SK-N-SH (cell line): Measurements from ENCODE around the gene PTGDS. TPM values are rescaled to one million over a fixed set of nuclear protein-coding genes. Genes with fewer than 3 reads are reported as not detected.

Experiments used
- CTCF ChIA-PET: fragments of 300-600, 350-600 bp; formaldehyde crosslinking; extraction: SDS; loops from one replicate; lab custom pipeline; 2021; lab: Yijun Ruan, JAX
- POLR2A ChIA-PET: fragments of 350-600 bp; sonication (Branson Sonifier 250); formaldehyde crosslinking; extraction: SDS; loops from one replicate; lab custom pipeline; 2020; ENCODE audit warnings: antibody characterized with exemption, inconsistent platforms; lab: Yijun Ruan, JAX
- DNase-seq: peaks from one replicate; pipeline ENCODE4 v3.0.0; 2012
- H2AFZ ChIP-seq: fragments of 200-600 bp; sonication (generic); 2 replicates; pipeline ENCODE4 v1.8.1; 2016; ENCODE audit warnings: antibody characterized with exemption, mild to moderate bottlenecking, low read depth
- H3F3A ChIP-seq: fragments of 200-600 bp; sonication (generic); replicated peaks from 2 replicates; pipeline ENCODE3; 2016; ENCODE audit warnings: antibody characterized with exemption, mild to moderate bottlenecking; ENCODE audit not compliant: insufficient read depth
- H3K27ac ChIP-seq, 2 experiments: fragments of 200-500 bp in 1 of 2; fragments of 200-600 bp in 1 of 2; sonication (Bioruptor generic) in 1 of 2; sonication (generic), shearing (Covaris generic) in 1 of 2; 2 replicates each; pipeline versions ENCODE4 v1.5.1 to v1.6.1; 2014 to 2016; ENCODE audit warnings: low read depth in 2 of 2, inconsistent platforms in 1 of 2, low read length in 1 of 2, mild to moderate bottlenecking in 1 of 2, mixed read lengths in 1 of 2
- H3K27me3 ChIP-seq: fragments of 200-600 bp; sonication (generic), shearing (Covaris generic); 2 replicates; pipeline ENCODE4 v1.6.1; 2016; ENCODE audit warnings: mixed run types; ENCODE audit not compliant: insufficient read depth
- H3K36me3 ChIP-seq, 2 experiments: fragments of 200-500 bp in 1 of 2; fragments of 200-600 bp in 1 of 2; sonication (Bioruptor generic) in 1 of 2; sonication (generic) in 1 of 2; replicated peaks in 1 of 2; 2 replicates each; pipeline versions ENCODE3 to v1.5.1; 2014 to 2016; ENCODE audit warnings: low read length in 1 of 2, mild to moderate bottlenecking in 1 of 2; ENCODE audit not compliant: insufficient read depth in 2 of 2, control insufficient read depth in 1 of 2
- H3K4me1 ChIP-seq, 2 experiments: fragments of 200-500 bp in 1 of 2; fragments of 200-600 bp in 1 of 2; sonication (Bioruptor generic) in 1 of 2; sonication (generic), shearing (Covaris generic) in 1 of 2; 2 replicates each; pipeline versions ENCODE4 v1.5.1 to v1.6.1; 2014 to 2016; ENCODE audit warnings: low read depth in 1 of 2, low read length in 1 of 2, mixed run types in 1 of 2; ENCODE audit not compliant: insufficient read depth in 2 of 2, control insufficient read depth in 1 of 2
- H3K4me2 ChIP-seq: fragments of 200-600 bp; sonication (generic), shearing (Covaris generic); 2 replicates; pipeline ENCODE4 v1.6.1; 2017; ENCODE audit warnings: mixed run types
- H3K4me3 ChIP-seq, 2 experiments: fragments of 200-500 bp in 1 of 2; fragments of 200-600 bp in 1 of 2; sonication (Bioruptor generic) in 1 of 2; sonication (generic), shearing (Covaris generic) in 1 of 2; 2 replicates each; pipeline versions ENCODE4 v1.5.1 to v1.8.1; 2014 to 2016; ENCODE audit warnings: low read depth in 2 of 2, inconsistent platforms in 1 of 2, low read length in 1 of 2, mild to moderate bottlenecking in 1 of 2, mixed read lengths in 1 of 2, moderate library complexity in 1 of 2
- H3K79me2 ChIP-seq: fragments of 200-600 bp; sonication (generic); 2 replicates; pipeline ENCODE4 v1.8.1; 2017; ENCODE audit warnings: mild to moderate bottlenecking; ENCODE audit not compliant: insufficient read depth
- H3K9ac ChIP-seq: fragments of 200-600 bp; sonication (generic); 2 replicates; pipeline ENCODE4 v1.6.1; 2017; ENCODE audit warnings: mixed run types
- H3K9me2 ChIP-seq: fragments of 200-600 bp; sonication (generic); 2 replicates; pipeline ENCODE4 v1.6.1; 2017; ENCODE audit warnings: mixed run types
- H3K9me3 ChIP-seq: fragments of 200-600 bp; sonication (generic); 2 replicates; pipeline ENCODE4 v1.6.1; 2017; ENCODE audit warnings: mixed run types, mild to moderate bottlenecking, moderate library complexity
- H4K20me1 ChIP-seq: fragments of 200-600 bp; sonication (generic); 2 replicates; pipeline ENCODE4 v1.6.1; 2017; ENCODE audit warnings: mild to moderate bottlenecking, mixed run types; ENCODE audit not compliant: insufficient read depth
- CHD2 ChIP-seq: fragments of 150-350 bp; IDR thresholded peaks from 2 replicates; pipeline ENCODE4 v1.6.1; 2018; ENCODE audit warnings: low read length; ENCODE audit not compliant: partially characterized antibody
- CTCF ChIP-seq: fragments of 200-600 bp; sonication (generic); IDR thresholded peaks from 2 replicates; pipeline ENCODE4 v1.6.1; 2017; ENCODE audit warnings: antibody characterized with exemption, mild to moderate bottlenecking, moderate library complexity
- ELF1 ChIP-seq: IDR thresholded peaks from 2 replicates; pipeline ENCODE4 v1.4.0; 2012
- EP300 ChIP-seq, 2 experiments: IDR thresholded peaks; 2 replicates each; pipeline versions ENCODE4 v1.4.0 to v1.6.1; 2012; ENCODE audit warnings: borderline replicate concordance in 1 of 2, low read depth in 1 of 2, low read length in 1 of 2
- FOXM1 ChIP-seq: IDR thresholded peaks from 2 replicates; pipeline ENCODE4 v1.4.0; 2012; ENCODE audit warnings: low read depth, mild to moderate bottlenecking
- GABPA ChIP-seq: IDR thresholded peaks from 2 replicates; pipeline ENCODE4 v1.4.0; 2012; ENCODE audit warnings: low read depth, mild to moderate bottlenecking
- IRF3 ChIP-seq: fragments of 150-350 bp; IDR thresholded peaks from 2 replicates; pipeline ENCODE4 v1.6.1; 2016; ENCODE audit warnings: mild to moderate bottlenecking, low read depth, low read length
- JUND ChIP-seq: IDR thresholded peaks from 2 replicates; pipeline ENCODE4 v1.4.0; 2012
- NRF1 ChIP-seq: IDR thresholded peaks from 2 replicates; pipeline ENCODE4 v1.6.1; 2012; ENCODE audit warnings: low read depth, mild to moderate bottlenecking, low read length
- RAD21 ChIP-seq: IDR thresholded peaks from 2 replicates; pipeline ENCODE4 v1.6.1; 2012; ENCODE audit warnings: mild to moderate bottlenecking, low read length
- RCOR1 ChIP-seq: fragments of 150-350 bp; IDR thresholded peaks from 2 replicates; pipeline ENCODE4 v1.6.1; 2017; ENCODE audit warnings: antibody characterized with exemption, low read length
- REST ChIP-seq: IDR thresholded peaks from 2 replicates; pipeline ENCODE4 v1.6.1; 2012; ENCODE audit warnings: mild to moderate bottlenecking, low read depth, low read length, moderate library complexity
- SIN3A ChIP-seq: IDR thresholded peaks from 2 replicates; pipeline ENCODE4 v1.6.1; 2012; ENCODE audit warnings: low read depth, mild to moderate bottlenecking, low read length, moderate library complexity, borderline replicate concordance
- SMC3 ChIP-seq: IDR thresholded peaks from 2 replicates; pipeline ENCODE4 v1.6.1; 2012; ENCODE audit warnings: low read depth, low read length, improper control_type of control experiment
- TAF1 ChIP-seq: IDR thresholded peaks from 2 replicates; pipeline ENCODE4 v1.6.1; 2012; ENCODE audit warnings: low read depth, mild to moderate bottlenecking, low read length, moderate library complexity, borderline replicate concordance
- YY1 ChIP-seq: IDR thresholded peaks from 2 replicates; pipeline ENCODE4 v1.4.0; 2012; ENCODE audit warnings: low read depth, mild to moderate bottlenecking
- WGBS: methylation state at CpG from one replicate; pipeline ENCODE4 v1.1.6; 2017; ENCODE audit warnings: low lambda C conversion rate; 5-methylcytosine and 5-hydroxymethylcytosine counted together
- polyA plus RNA-seq, 3 experiments: library from polyadenylated mRNA; depleted of rRNA; stranded (reverse); fragments of >200 nt; gene quantifications; 2 replicates each; pipeline ENCODE4 v1.2.3, GENCODE V29; 2012

Gene PTGDS
- polyA plus RNA-seq, 1 of the 3 experiments (the other 2 are of a cell fraction), result not detected

- no peak for TF ChIP-seq SIN3A
- no peak for TF ChIP-seq CTCF
- TF ChIP-seq JUND, result no peak
These were observed 30.0 kb upstream of the PTGDS start (continued) for GRCh38 chr9:136947028-136947891.

GRCh38 chr9:136947955-136948510, 29.3 kb upstream of the PTGDS start:
- POLR2A ChIA-PET, result interaction anchor here (1.2 to 1.5 kb wide), 3 partner anchors 45 to 87 kb away, joined by 5 to 13 read pairs (median 7); partner anchors contain the start of gene PAXX
- Histone ChIP-seq H3K9me2 (no peaks in the 10 kb centered on the region), H3K4me1 (peaks cover 0 to 38% of the 10 kb centered on the region in 2 experiments; a peak in 2 of 4 replicates), H3K9me3 (no peaks in the 10 kb centered on the region), H4K20me1 (peaks cover 7% of the 10 kb centered on the region), H3K36me3 (no peaks in the 10 kb centered on the region), H2AFZ (no peak overlapping the region), H3K27me3 (no peaks in the 10 kb centered on the region), H3K27ac (no peak overlapping the region), H3K9ac (no peak overlapping the region), H3K79me2 (peaks cover 13% of the 10 kb centered on the region), H3K4me3 (no peak overlapping the region), H3F3A (no peaks in the 10 kb centered on the region), H3K4me2 (no peak overlapping the region)
- CTCF ChIA-PET, result interaction anchor here (0.6 to 13.2 kb wide), 35 partner anchors 10 to 279 kb away, joined by 3 to 350 read pairs (median 5); partner anchors contain the start of genes ABCA2, CLIC3, FUT7 and NPDC1
- DNase-seq, result peak; percentile 78
- WGBS, result 72% methylated on average over 4 of the region's 15 CpGs
- TF ChIP-seq SMC3 (peak; percentile 66), YY1 (no peak), NRF1 (no peak), GABPA (no peak), CHD2 (no peak), ELF1 (no peak), IRF3 (no peak), RAD21 (peak; percentile 78), FOXM1 (no peak), EP300 (IDR thresholded peaks at IDR 0.05; ENCODE audit: borderline replicate concordance in 1 of 2, low read depth in 1 of 2, low read length in 1 of 2) (no peak), RCOR1 (no peak), CTCF (peak; percentile 50), REST (no peak), TAF1 (no peak)
